GM21526 (cell line): ENCODE measurements around the gene USP20.

ENCODE experiments used
- ATAC-seq: cut with Tn5 transposase; IDR thresholded peaks from one replicate; pipeline ENCODE4 v1.9.1; 2021; ENCODE audit warnings: moderate library complexity; ENCODE audit not compliant: unreplicated experiment, low FRiP score

Gene USP20

GRCh38 chr9:129822898-129823541 is 12.2 kb upstream of the USP20 start:
- ATAC-seq = no peak

GRCh38 chr9:129823542-129823934 is 11.7 kb upstream of the USP20 start:
- no peak for ATAC-seq

- peak; percentile 62 for ATAC-seq
Measured at GRCh38 chr9:129823935-129824601, 11.2 kb upstream of the USP20 start, which contains the start of gene TOR1A. TSS of gene TOR1A (minus strand) at chr9:129824136. CDS start at chr9:129824085, 51 bp downstream.

- ATAC-seq = no peak
Measured at GRCh38 chr9:129826344-129826743, 8.9 kb upstream of the USP20 start.

GRCh38 chr9:129826759-129827158 is 8.5 kb upstream of the USP20 start:
- no peak for ATAC-seq

GRCh38 chr9:129828051-129828450 is 7.2 kb upstream of the USP20 start:
- ATAC-seq = no peak

GRCh38 chr9:129828969-129829368 is 6.3 kb upstream of the USP20 start:
- no peak for ATAC-seq

- ATAC-seq = no peak
Measured at GRCh38 chr9:129832982-129833381, 2.3 kb upstream of the USP20 start.

- ATAC-seq = peak; percentile 10
Measured at GRCh38 chr9:129834489-129835127, 650 bp upstream of the USP20 start.

GRCh38 chr9:129835860-129836223 is 584 bp downstream of the USP20 start:
- no peak for ATAC-seq

- no peak for ATAC-seq
Measured at GRCh38 chr9:129836311-129837007, 1.2 kb downstream of the USP20 start.

- no peak for ATAC-seq
Measured at GRCh38 chr9:129838707-129839259, 3.5 kb downstream of the USP20 start.

GRCh38 chr9:129839324-129840023 is 4.2 kb downstream of the USP20 start:
- no peak for ATAC-seq

GRCh38 chr9:129840034-129840433 is 4.8 kb downstream of the USP20 start:
- no peak for ATAC-seq

- ATAC-seq = no peak
Measured at GRCh38 chr9:129841071-129841470, 5.8 kb downstream of the USP20 start.

- no peak for ATAC-seq
Measured at GRCh38 chr9:129845373-129845772, 10.1 kb downstream of the USP20 start.

- no peak for ATAC-seq
Measured at GRCh38 chr9:129848712-129849441, 13.6 kb downstream of the USP20 start.

- ATAC-seq = no peak
Measured at GRCh38 chr9:129849901-129850300, 14.6 kb downstream of the USP20 start.

GRCh38 chr9:129850821-129851550 is 15.7 kb downstream of the USP20 start:
- ATAC-seq = no peak
